ENCODE measurements around the gene SULT1B1. TPM values are rescaled to one million over a fixed set of nuclear protein-coding genes. Genes with fewer than 3 reads are reported as not detected.

Gene SULT1B1
- total RNA-seq, 1 donor from 2014 or later, result 0.46 TPM

DNA sequence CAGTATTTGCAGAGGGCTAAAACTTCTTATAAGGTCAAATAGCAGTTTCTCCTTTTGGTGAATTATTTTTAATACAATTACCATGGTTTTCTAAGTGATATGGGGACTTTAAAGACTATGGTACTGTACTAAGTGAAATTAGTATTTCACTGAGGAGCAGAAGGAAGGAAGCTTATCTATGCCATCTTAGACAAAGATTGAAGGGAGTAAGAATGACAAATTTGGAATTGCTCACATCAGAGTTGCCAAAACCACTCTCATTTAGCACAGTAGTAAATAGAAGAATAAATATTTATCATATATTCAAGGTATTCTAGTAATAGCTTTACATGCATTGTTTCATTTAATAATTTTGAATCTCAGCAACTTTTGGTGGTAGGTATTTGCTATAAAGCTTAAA is 30.4 kb downstream of the SULT1B1 start:
- H3K9me3 Mint-ChIP-seq (ENCODE audit: low read depth), result no peaks in the 10 kb centered on the region
- no peaks in the 10 kb centered on the region for H3K27me3 Mint-ChIP-seq
- H3K36me3 Mint-ChIP-seq (ENCODE audit: insufficient read depth), result no peaks in the 10 kb centered on the region
- TF ChIP-seq, protein P1, sequence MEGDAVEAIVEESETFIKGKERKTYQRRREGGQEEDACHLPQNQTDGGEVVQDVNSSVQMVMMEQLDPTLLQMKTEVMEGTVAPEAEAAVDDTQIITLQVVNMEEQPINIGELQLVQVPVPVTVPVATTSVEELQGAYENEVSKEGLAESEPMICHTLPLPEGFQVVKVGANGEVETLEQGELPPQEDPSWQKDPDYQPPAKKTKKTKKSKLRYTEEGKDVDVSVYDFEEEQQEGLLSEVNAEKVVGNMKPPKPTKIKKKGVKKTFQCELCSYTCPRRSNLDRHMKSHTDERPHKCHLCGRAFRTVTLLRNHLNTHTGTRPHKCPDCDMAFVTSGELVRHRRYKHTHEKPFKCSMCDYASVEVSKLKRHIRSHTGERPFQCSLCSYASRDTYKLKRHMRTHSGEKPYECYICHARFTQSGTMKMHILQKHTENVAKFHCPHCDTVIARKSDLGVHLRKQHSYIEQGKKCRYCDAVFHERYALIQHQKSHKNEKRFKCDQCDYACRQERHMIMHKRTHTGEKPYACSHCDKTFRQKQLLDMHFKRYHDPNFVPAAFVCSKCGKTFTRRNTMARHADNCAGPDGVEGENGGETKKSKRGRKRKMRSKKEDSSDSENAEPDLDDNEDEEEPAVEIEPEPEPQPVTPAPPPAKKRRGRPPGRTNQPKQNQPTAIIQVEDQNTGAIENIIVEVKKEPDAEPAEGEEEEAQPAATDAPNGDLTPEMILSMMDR (IDR thresholded peaks at IDR 0.05; ENCODE audit: unreplicated experiment), result no peak
- peaks cover 10% of the 10 kb centered on the region for H3K4me1 Mint-ChIP-seq (ENCODE audit: low read depth)
- H3K27ac Mint-ChIP-seq, result no peak overlapping the region
- no peak for DNase-seq (ENCODE audit: low spot score, unreplicated experiment)
- no peak overlapping the region for H3K4me3 Mint-ChIP-seq (ENCODE audit: low read depth)

DNA sequence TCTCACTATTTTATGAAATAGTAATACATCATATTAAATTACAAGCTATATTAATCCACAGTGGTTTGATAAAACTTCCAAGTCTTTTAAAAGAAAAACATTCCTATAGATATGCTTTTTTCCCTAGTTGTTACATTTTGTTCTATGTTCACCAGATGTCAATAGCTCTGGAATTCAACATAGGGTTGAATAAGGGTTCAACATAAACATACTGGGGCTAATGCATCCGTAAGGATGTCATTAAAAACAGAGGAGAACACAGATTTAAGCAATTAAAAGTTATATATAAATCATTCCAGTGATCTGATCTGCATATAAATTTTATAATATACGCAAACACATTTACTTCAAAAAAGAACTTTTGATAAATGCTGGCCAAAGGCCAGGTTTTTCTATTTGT is 32.5 kb downstream of the SULT1B1 start:
- DNase-seq (ENCODE audit: low spot score, unreplicated experiment), result no peak
- Mint-ChIP-seq H3K4me3 (ENCODE audit: low read depth) (no peak overlapping the region), H3K27me3 (no peaks in the 10 kb centered on the region), H3K27ac (no peak overlapping the region), H3K4me1 (ENCODE audit: low read depth) (peaks cover 3% of the 10 kb centered on the region), H3K36me3 (ENCODE audit: insufficient read depth) (no peaks in the 10 kb centered on the region), H3K9me3 (ENCODE audit: low read depth) (no peaks in the 10 kb centered on the region)
- TF ChIP-seq, protein P1 (IDR thresholded peaks at IDR 0.05; ENCODE audit: unreplicated experiment), result no peak

DNA sequence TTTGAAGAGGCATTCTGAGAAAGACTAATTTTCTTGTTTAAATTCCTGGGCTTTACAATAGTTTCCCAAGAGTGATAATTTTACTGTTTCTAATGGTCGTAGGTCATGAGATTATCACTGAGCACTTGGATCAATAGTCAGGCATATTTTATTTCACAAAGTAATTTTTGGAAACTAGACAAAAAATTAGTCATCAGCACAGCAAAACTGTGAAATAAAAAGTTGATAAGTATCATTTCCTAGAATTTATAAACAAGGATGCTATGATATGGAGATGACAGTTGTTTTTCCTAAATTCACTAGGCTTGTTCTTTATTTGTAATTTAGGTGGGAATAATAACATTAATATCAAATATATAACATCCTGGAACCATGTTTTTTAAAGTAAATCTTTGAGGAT is 33.0 kb downstream of the SULT1B1 start:
- TF ChIP-seq, protein P1 (IDR thresholded peaks at IDR 0.05; ENCODE audit: unreplicated experiment), result no peak
- H3K4me1 Mint-ChIP-seq (ENCODE audit: low read depth), result peaks cover 3% of the 10 kb centered on the region
- H3K9me3 Mint-ChIP-seq (ENCODE audit: low read depth), result no peaks in the 10 kb centered on the region
- no peak for DNase-seq (ENCODE audit: low spot score, unreplicated experiment)
- no peak overlapping the region for H3K4me3 Mint-ChIP-seq (ENCODE audit: low read depth)
- no peaks in the 10 kb centered on the region for H3K27me3 Mint-ChIP-seq
- no peaks in the 10 kb centered on the region for H3K36me3 Mint-ChIP-seq (ENCODE audit: insufficient read depth)
- no peak overlapping the region for H3K27ac Mint-ChIP-seq

DNA sequence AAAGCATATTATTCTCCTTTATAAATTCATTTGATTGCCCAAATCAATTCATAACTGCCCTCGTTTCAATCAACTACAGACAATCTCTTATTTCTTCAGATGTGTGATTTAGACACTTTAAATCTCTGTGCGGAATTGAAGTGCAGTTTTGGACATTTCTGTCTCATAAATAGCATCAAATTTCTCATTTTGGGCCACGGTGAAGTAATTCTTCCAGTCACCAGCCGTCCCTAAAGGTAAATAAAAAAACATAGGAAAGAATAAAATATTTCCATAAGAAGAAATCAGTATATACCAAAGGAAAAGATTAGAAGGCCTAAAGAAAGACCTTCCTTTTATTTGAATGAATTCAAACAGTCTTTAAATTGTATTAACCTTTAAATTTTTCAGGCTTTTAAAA is 33.4 kb downstream of the SULT1B1 start:
- Mint-ChIP-seq H3K9me3 (ENCODE audit: low read depth) (no peaks in the 10 kb centered on the region), H3K4me1 (ENCODE audit: low read depth) (peaks cover 3% of the 10 kb centered on the region)

DNA sequence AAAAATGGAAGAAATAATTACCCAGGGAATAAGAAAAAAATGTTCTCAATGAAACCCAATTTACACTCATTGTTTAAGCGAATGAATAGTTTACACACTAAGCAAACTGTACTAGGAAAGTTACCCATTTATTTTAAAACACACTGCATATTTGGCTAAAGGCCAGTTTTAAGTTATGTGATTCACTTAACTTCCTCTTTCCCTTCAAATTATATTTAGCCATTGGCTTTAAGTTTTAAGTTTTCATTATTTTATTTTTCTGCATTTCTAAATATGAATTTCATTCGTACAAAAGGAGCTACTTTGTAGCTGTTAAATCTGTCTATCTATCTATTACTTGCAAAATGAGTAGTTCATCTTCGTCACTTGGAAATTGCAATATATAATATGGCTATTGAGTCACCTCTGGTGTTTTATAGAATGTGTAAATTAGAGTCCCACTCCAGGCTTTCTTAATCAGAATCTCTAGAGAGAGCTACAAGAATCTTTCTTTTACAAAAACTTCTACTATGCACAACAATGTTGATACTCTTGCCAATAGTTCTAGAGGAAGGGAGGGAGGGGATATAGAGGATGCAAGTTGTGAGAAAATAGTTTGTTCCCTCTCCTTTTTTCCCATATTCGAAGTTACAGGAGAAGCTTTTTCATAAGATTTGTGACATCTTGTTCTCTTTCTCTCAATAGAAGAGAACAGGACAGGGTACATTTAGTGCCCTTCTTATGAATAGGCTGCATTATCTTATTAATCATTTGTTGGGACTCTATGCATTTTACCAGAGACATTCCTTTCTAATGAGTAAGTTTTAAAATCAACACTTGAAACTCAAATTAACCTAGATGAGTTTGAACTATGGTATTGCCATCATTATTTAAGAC is 41.8 kb downstream of the SULT1B1 start:
- Mint-ChIP-seq H3K36me3 (ENCODE audit: insufficient read depth) (no peaks in the 10 kb centered on the region), H3K27ac (no peak overlapping the region), H3K4me3 (ENCODE audit: low read depth) (no peak overlapping the region), H3K27me3 (no peaks in the 10 kb centered on the region), H3K4me1 (ENCODE audit: low read depth) (no peaks in the 10 kb centered on the region), H3K9me3 (ENCODE audit: low read depth) (no peaks in the 10 kb centered on the region)
- DNase-seq (ENCODE audit: low spot score, unreplicated experiment), result no peak
- TF ChIP-seq, protein P1 (IDR thresholded peaks at IDR 0.05; ENCODE audit: unreplicated experiment), result no peak

More for the DNA sequence above, 33.4 kb downstream of the SULT1B1 start:
- H3K27me3 Mint-ChIP-seq, result no peaks in the 10 kb centered on the region
- H3K4me3 Mint-ChIP-seq (ENCODE audit: low read depth), result no peak overlapping the region
- no peak for DNase-seq (ENCODE audit: low spot score, unreplicated experiment)
- no peaks in the 10 kb centered on the region for H3K36me3 Mint-ChIP-seq (ENCODE audit: insufficient read depth)
- TF ChIP-seq, protein P1 (IDR thresholded peaks at IDR 0.05; ENCODE audit: unreplicated experiment), result no peak
- no peak overlapping the region for H3K27ac Mint-ChIP-seq
